GM12878 (cell line): Measurements from ENCODE around the gene SCLT1. TPM values are rescaled to one million over a fixed set of nuclear protein-coding genes. Genes with fewer than 3 reads are reported as not detected.

Source experiments
- ATAC-seq: fragments of 200-7000 bp; cut with Tn5 transposase; 3 replicates; pipeline ENCODE4 v1.9.1; 2020; ENCODE audit warnings: mild to moderate bottlenecking, moderate library complexity
- Bru-seq: library from RNA; stranded (reverse); fragments of 400-500 nt; gene quantifications from one replicate; lab custom pipeline; 2021; lab: Mats Ljungman, UMichigan
- BruChase-seq, 2 experiments: library from RNA; stranded (reverse); fragments of 400-500 nt; gene quantifications; one replicate each; lab custom pipeline; 2021; lab: Mats Ljungman, UMichigan
- BruUV-seq: library from RNA; stranded (reverse); fragments of 400-500 nt; replicated peaks from 2 replicates; lab custom pipeline; 2021; lab: Mats Ljungman, UMichigan
- CTCF ChIA-PET: fragments of 300-600 bp; sonication (Branson Sonifier 250); formaldehyde crosslinking; extraction: SDS; loops from one replicate; lab custom pipeline; 2021; ENCODE audit warnings: inconsistent platforms; lab: Yijun Ruan, JAX
- POLR2A ChIA-PET: fragments of 350-600 bp; formaldehyde crosslinking; extraction: SDS; loops from one replicate; lab custom pipeline; 2021; ENCODE audit warnings: inconsistent platforms; lab: Charles Lee
- RAD21 ChIA-PET: fragments of 300-600 bp; sonication (Branson Sonifier 250); formaldehyde crosslinking; loops from one replicate; lab custom pipeline; 2023; ENCODE audit warnings: antibody characterized with exemption; ENCODE audit not compliant: unreplicated experiment; lab: Charles Lee
- SMC1A ChIA-PET: fragments of 300-600 bp; sonication (Branson Sonifier 250); formaldehyde crosslinking; loops from one replicate; lab custom pipeline; 2023; ENCODE audit not compliant: unreplicated experiment, uncharacterized antibody; lab: Charles Lee
- DNase-seq: peaks from one replicate; pipeline ENCODE4 v3.0.0-alpha.2; 2011; ENCODE audit warnings: low read depth, low spot score
- FAIRE-seq: peaks from 3 replicates; lab custom pipeline; 2011; peaks lifted over from hg19 to GRCh38; lab: Jason Lieb, UNC
- H2AFZ ChIP-seq: 2 replicates; pipeline ENCODE4 v1.6.0; 2011; ENCODE audit warnings: low read depth, low read length, control low read depth; ENCODE audit not compliant: control insufficient read depth
- H3K27ac ChIP-seq: 2 replicates; pipeline ENCODE4 v1.5.1; 2011; ENCODE audit warnings: control low read depth; ENCODE audit not compliant: control insufficient read depth, insufficient read depth
- H3K27me3 ChIP-seq, 2 experiments: replicated peaks in 1 of 2; 2 replicates each; pipeline versions ENCODE4 v1.6.0 to v1.6.1; 2011; ENCODE audit warnings: low read length in 1 of 2; ENCODE audit not compliant: control insufficient read depth in 2 of 2, insufficient read depth in 2 of 2
- H3K36me3 ChIP-seq, 2 experiments: 2 replicates each; pipeline ENCODE4 v1.5.1; 2011; ENCODE audit warnings: low read length in 1 of 2; ENCODE audit not compliant: control insufficient read depth in 2 of 2, insufficient read depth in 2 of 2
- H3K4me1 ChIP-seq: 2 replicates; pipeline ENCODE4 v1.6.1; 2011; ENCODE audit warnings: mild to moderate bottlenecking, low read length, moderate library complexity, mixed read lengths; ENCODE audit not compliant: control insufficient read depth, insufficient read depth
- H3K4me2 ChIP-seq: 2 replicates; pipeline ENCODE4 v1.6.0; 2011; ENCODE audit warnings: control low read depth; ENCODE audit not compliant: control insufficient read depth, insufficient read depth
- H3K4me3 ChIP-seq: fragments of 200-600 bp; sonication (generic); 2 replicates; pipeline ENCODE4 v1.5.1; 2016
- H3K79me2 ChIP-seq: 2 replicates; pipeline ENCODE4 v1.6.0; 2011; ENCODE audit warnings: low read length; ENCODE audit not compliant: control insufficient read depth, insufficient read depth
- H3K9ac ChIP-seq: 2 replicates; pipeline ENCODE4 v1.8.0; 2011; ENCODE audit warnings: low read length, control low read depth, mixed read lengths; ENCODE audit not compliant: control insufficient read depth, insufficient read depth
- H3K9me3 ChIP-seq: replicated peaks from 3 replicates; pipeline ENCODE4 v1.5.1; 2011; ENCODE audit warnings: mild to moderate bottlenecking, low read length; ENCODE audit not compliant: control insufficient read depth, insufficient read depth
- H4K20me1 ChIP-seq: 2 replicates; pipeline ENCODE4 v1.6.0; 2011; ENCODE audit not compliant: control insufficient read depth, insufficient read depth
- BCL11A ChIP-seq: IDR thresholded peaks from 2 replicates; pipeline ENCODE4 v1.6.1; 2011; ENCODE audit warnings: low read depth, low read length
- BMI1 ChIP-seq: fragments of 450-650 bp; IDR thresholded peaks from 2 replicates; pipeline ENCODE4 v1.6.1; 2016; ENCODE audit warnings: mild to moderate bottlenecking, moderate library complexity, borderline replicate concordance
- EGR1 ChIP-seq, 2 experiments: IDR thresholded peaks; 1 replicate in 1 of 2; 2 replicates in 1 of 2; pipeline ENCODE4 v1.6.1; 2011 to 2012; ENCODE audit warnings: low read depth in 2 of 2, low read length in 2 of 2, borderline replicate concordance in 1 of 2, mild to moderate bottlenecking in 1 of 2, moderate library complexity in 1 of 2
- HCFC1 ChIP-seq: fragments of 150-350 bp; IDR thresholded peaks from 2 replicates; pipeline ENCODE4 v1.6.1; 2014; ENCODE audit warnings: low read length
- IKZF2 ChIP-seq, 2 experiments: fragments of 450-650 bp; IDR thresholded peaks; 2 replicates each; pipeline ENCODE4 v1.6.1; 2017; ENCODE audit warnings: mild to moderate bottlenecking in 2 of 2, moderate library complexity in 2 of 2
- IRF3 ChIP-seq: fragments of 450-650 bp; IDR thresholded peaks from 2 replicates; pipeline ENCODE4 v1.6.1; 2014; ENCODE audit warnings: mild to moderate bottlenecking
- JUND ChIP-seq: IDR thresholded peaks from 2 replicates; pipeline ENCODE4 v1.6.1; 2012; ENCODE audit warnings: low read depth, mild to moderate bottlenecking, low read length, improper control_type of control experiment, moderate library complexity
- PAX5 ChIP-seq: IDR thresholded peaks from 2 replicates; pipeline ENCODE4 v1.6.1; 2011; ENCODE audit warnings: low read depth, low read length, borderline replicate concordance
- POU2F2 ChIP-seq: IDR thresholded peaks from 3 replicates; pipeline ENCODE4 v1.6.1; 2011; ENCODE audit warnings: low read depth, mild to moderate bottlenecking, low read length, borderline replicate concordance
- RELA ChIP-seq: fragments of 450-650 bp; IDR thresholded peaks from 2 replicates; pipeline ENCODE4 v1.8.0; 2014; ENCODE audit warnings: borderline replicate concordance; ENCODE audit not compliant: partially characterized antibody
- TBL1XR1 ChIP-seq: IDR thresholded peaks from 2 replicates; pipeline ENCODE4 v1.6.1; 2012; ENCODE audit warnings: low read depth, low read length, improper control_type of control experiment
- ZNF384 ChIP-seq: IDR thresholded peaks from 2 replicates; pipeline ENCODE4 v1.6.1; 2012; ENCODE audit warnings: low read depth, mild to moderate bottlenecking, low read length, improper control_type of control experiment, borderline replicate concordance
- WGBS: methylation state at CpG from one replicate; pipeline ENCODE4 v1.1.6; 2016; ENCODE audit warnings: low lambda C conversion rate; ENCODE audit not compliant: insufficient replicate concordance, insufficient coverage; ENCODE audit errors: missing lambda C conversion rate; 5-methylcytosine and 5-hydroxymethylcytosine counted together
- in situ Hi-C: fragments of 300-500 bp; cut with MboI; formaldehyde crosslinking; loops from 9 replicates; pipeline ENCODE4 v1.14.3; 2018; ENCODE audit warnings: mixed read lengths
- intact Hi-C: fragments of 100-400 bp; cut with micrococcal nuclease; formaldehyde crosslinking; loops from one replicate; pipeline ENCODE4 v1.14.2; 2022; ENCODE audit not compliant: unreplicated experiment
- long read RNA-seq, 2 experiments: library from polyadenylated mRNA; unstranded; transcript quantifications; one replicate each; pipeline ENCODE4 v2.0.0, GENCODE V29; 2019 to 2020
- polyA minus RNA-seq, 3 experiments: library from RNA; depleted of rRNA, polyadenylated mRNA; stranded (reverse); fragments of >200 nt; gene quantifications; 2 replicates each; pipeline ENCODE4 v1.2.3, GENCODE V29; 2011
- polyA plus RNA-seq, 11 experiments: library from polyadenylated mRNA; depleted of rRNA in 4 of 11; unstranded in 6 of 11; stranded (reverse) in 5 of 11; fragments of >200 nt; fragmentation: Nextera tagmentation in 4 of 11; fragmentation: Illumina TruSeq in 1 of 11; extraction: Ambion mirVana in 4 of 11; extraction: Trizol in 1 of 11; gene quantifications; 1 replicate in 1 of 11; 2 replicates in 10 of 11; pipeline versions ENCODE4 v1.2.1 to v1.2.3, GENCODE V29; 2011 to 2016; ENCODE audit warnings: inconsistent platforms in 2 of 11, missing spikeins in 2 of 11, low read depth in 1 of 11
- total RNA-seq, 4 experiments: library from RNA; depleted of rRNA in 3 of 4; stranded (reverse); fragments of >200 nt in 3 of 4; fragmentation: Illumina TruSeq in 1 of 4; extraction: Trizol in 1 of 4; gene quantifications; 2 replicates each; pipeline versions ENCODE4 v1.2.1 to v1.2.3, GENCODE V29; 2013 to 2021
- TF ChIP-seq, protein P1 (sequence below): fragments of 150-350 bp; IDR thresholded peaks from 2 replicates; pipeline ENCODE4 v1.6.1; 2016; ENCODE audit warnings: low read depth, low read length

The SCLT1 gene
- 203 and 217 TPM in 2 replicates for total RNA-seq (2013; cell fraction: nucleolus; rRNA removed)
- 25.6 and 27.6 TPM in 2 replicates for total RNA-seq (2014; rRNA removed)
- 30.8 and 31.4 TPM in 2 replicates for total RNA-seq (2014; rRNA removed; fragmentation: Illumina TruSeq; extraction: Trizol)
- total RNA-seq (2021), result 18.7 and 20.1 TPM in 2 replicates
- 5.5 TPM for polyA plus RNA-seq (2011; ENCODE audit: low read depth)
- polyA plus RNA-seq (2011; rRNA removed), result 20.5 and 36.7 TPM in 2 replicates
- polyA plus RNA-seq (2011; cell fraction: cytosol; rRNA removed), result 7.4 and 7.5 TPM in 2 replicates
- polyA plus RNA-seq (2011; cell fraction: nucleus; rRNA removed), result 18.9 and 25.1 TPM in 2 replicates
- polyA plus RNA-seq (2012), result 9.3 and 14.4 TPM in 2 replicates
- polyA plus RNA-seq (2014; fragmentation: Illumina TruSeq; extraction: Trizol), result 17.3 and 21.1 TPM in 2 replicates
- polyA plus RNA-seq (2014; fragmentation: Nextera tagmentation; extraction: Ambion mirVana), result 1 to 10 TPM; 7.8 to 8.7 TPM
- polyA plus RNA-seq (2014; rRNA removed), result 12.7 and 14.4 TPM in 2 replicates
- 10 to 100 TPM; 21.8 to 25.4 TPM for polyA plus RNA-seq (2016; fragmentation: Nextera tagmentation; extraction: Ambion mirVana)
- polyA minus RNA-seq (2011; rRNA and poly(A)+ RNA removed), result 31.1 and 39.2 TPM in 2 replicates
- polyA minus RNA-seq (2011; cell fraction: cytosol; rRNA and poly(A)+ RNA removed), result 14.2 and 18.4 TPM in 2 replicates
- polyA minus RNA-seq (2011; cell fraction: nucleus; rRNA and poly(A)+ RNA removed), result 77.0 and 147 TPM in 2 replicates
- Bru-seq, nascent RNA, result percentile 83 among the genes with signal in this experiment
- BruChase-seq, experiment 1, labeled RNA remaining after a 6-hour chase, result percentile 76 among the genes with signal in this experiment
- percentile 83 among the genes with signal in this experiment for BruChase-seq, experiment 2, labeled RNA remaining after a 2-hour chase
- long read RNA-seq, experiment 1, transcript SCLT1-201 (21 exons, 3,055 nt), result major isoform, 6 of 22 reads
- long read RNA-seq, experiment 1, partial matches to known transcripts, result 8 of 22 reads
- long read RNA-seq, experiment 1, other reads (novel, unspliced or antisense), result 6 of 22 reads
- long read RNA-seq, experiment 2, transcript SCLT1-209 (5 exons, 1,696 nt), result major isoform, 10 of 154 reads
- long read RNA-seq, experiment 2, transcript SCLT1-201 (21 exons, 3,055 nt), result minor isoform, 9 of 154 reads
- long read RNA-seq, experiment 2, partial matches to known transcripts, result 104 of 154 reads
- long read RNA-seq, experiment 2, other reads (novel, unspliced or antisense), result 29 of 154 reads

DNA sequence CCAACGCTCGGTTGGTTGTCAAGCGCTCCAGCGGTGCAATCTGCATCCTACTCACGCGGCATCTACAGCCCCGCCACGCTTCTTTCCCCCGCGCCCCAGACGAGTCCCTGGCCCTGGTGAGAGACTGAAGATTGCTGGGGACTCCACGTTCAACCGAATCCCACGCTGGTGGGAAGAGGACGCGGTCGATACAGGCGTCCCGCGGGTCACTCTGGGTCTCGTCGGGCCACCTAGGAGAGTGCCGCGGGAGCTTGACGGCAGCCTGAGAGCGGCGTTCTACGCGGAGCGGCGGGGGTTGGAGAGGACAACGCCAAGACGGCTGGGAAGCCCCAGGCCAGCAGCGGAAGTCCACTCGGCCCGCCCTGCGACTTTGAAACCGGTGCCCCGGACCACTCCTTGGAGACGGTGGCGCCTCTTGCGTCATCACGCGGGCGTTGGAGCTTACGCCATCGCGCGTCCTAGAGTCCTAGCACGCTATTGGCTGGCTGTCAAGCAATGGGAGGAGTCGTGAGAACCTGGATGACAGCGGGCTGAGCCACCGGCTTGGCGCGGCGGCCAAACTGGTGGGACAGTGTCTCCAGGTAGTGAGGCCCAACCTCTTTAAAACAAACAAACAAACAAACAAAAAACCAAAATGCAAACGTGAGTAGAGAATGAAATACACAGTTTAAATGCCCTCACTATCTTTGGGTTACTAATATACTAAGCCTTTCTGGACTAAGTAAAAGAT lies at the start of gene SCLT1:
Gene SCLT1 (minus strand): TSS at position 349 of the 730 bp plus-strand sequence. CDS start 436 bp downstream, outside the sequence.
- Histone ChIP-seq H3K27ac (peak within 1 kb of the TSS; percentile 78), H2AFZ (peak within 1 kb of the TSS; percentile 81), H3K4me1 (peaks cover 3% of the 10 kb centered on the region; the same call in 1 of the 2 replicates), H4K20me1 (no peaks in the 10 kb centered on the region), H3K4me3 (peak within 1 kb of the TSS; percentile 80), H3K79me2 (peaks cover 49% of the 10 kb centered on the region), H3K9me3 (no peaks in the 10 kb centered on the region), H3K9ac (peak within 1 kb of the TSS; percentile 83), H3K36me3 (no peaks in the 10 kb centered on the region), H3K27me3 (no peaks in the 10 kb centered on the region), H3K4me2 (peak within 1 kb of the TSS; percentile 78)
- WGBS, result under 1% methylated on average over 57 of the region's 57 CpGs
- ChIA-PET CTCF (interaction anchor here (1.0 to 2.4 kb wide), 6 partner anchors 10 to 640 kb away, joined by 3 to 6 read pairs (median 3); no protein-coding TSS in a partner anchor), RAD21 (interaction anchor here (0.7 to 3.0 kb wide), 11 partner anchors 10 to 811 kb away, joined by 3 to 18 read pairs (median 3); no protein-coding TSS in a partner anchor), POLR2A (interaction anchor here (0.8 to 2.0 kb wide), 12 partner anchors 10 to 1128 kb away, joined by 3 to 17 read pairs (median 4); partner anchors contain the start of genes ABHD18, JADE1 and MFSD8), SMC1A (interaction anchor here (0.7 to 2.9 kb wide), 18 partner anchors 15 to 808 kb away, joined by 3 to 17 read pairs (median 3); no protein-coding TSS in a partner anchor)
- BruUV-seq, result no TSS peak
- peak; percentile 96 for FAIRE-seq
- in situ Hi-C loops, result loop anchor here (10.0 kb wide), 1 partner anchor 279 kb away; no protein-coding TSS in a partner anchor
- peak; percentile 91 for DNase-seq
- intact Hi-C loops, result loop anchor here (1.0 to 5.0 kb wide), 4 partner anchors 177 to 806 kb away; partner anchors contain the start of gene PGRMC2
- peak; percentile 91 for ATAC-seq
- TF ChIP-seq PAX5 (peak; percentile 15; the same call in 1 of the 2 replicates), JUND (no peak), BMI1 (no peak), RELA (peak; percentile 18), EGR1 (IDR thresholded peaks at IDR 0.05; ENCODE audit: borderline replicate concordance in 1 of 2, low read depth in 2 of 2, low read length in 2 of 2) (peak; percentile 31 to 88; a peak in 1 of 3 replicates), ZNF384 (no peak), HCFC1 (peak; percentile 44; the same call in 1 of the 2 replicates), TBL1XR1 (no peak), IRF3 (peak; percentile 37; the same call in 1 of the 2 replicates), BCL11A (no peak), IKZF2 (IDR thresholded peaks at IDR 0.05) (peak in 1 of 2 experiments; percentile 57; a peak in 2 of 4 replicates), POU2F2 (peak; percentile 27; the same call in 1 of the 3 replicates)
- TF ChIP-seq, protein P1, sequence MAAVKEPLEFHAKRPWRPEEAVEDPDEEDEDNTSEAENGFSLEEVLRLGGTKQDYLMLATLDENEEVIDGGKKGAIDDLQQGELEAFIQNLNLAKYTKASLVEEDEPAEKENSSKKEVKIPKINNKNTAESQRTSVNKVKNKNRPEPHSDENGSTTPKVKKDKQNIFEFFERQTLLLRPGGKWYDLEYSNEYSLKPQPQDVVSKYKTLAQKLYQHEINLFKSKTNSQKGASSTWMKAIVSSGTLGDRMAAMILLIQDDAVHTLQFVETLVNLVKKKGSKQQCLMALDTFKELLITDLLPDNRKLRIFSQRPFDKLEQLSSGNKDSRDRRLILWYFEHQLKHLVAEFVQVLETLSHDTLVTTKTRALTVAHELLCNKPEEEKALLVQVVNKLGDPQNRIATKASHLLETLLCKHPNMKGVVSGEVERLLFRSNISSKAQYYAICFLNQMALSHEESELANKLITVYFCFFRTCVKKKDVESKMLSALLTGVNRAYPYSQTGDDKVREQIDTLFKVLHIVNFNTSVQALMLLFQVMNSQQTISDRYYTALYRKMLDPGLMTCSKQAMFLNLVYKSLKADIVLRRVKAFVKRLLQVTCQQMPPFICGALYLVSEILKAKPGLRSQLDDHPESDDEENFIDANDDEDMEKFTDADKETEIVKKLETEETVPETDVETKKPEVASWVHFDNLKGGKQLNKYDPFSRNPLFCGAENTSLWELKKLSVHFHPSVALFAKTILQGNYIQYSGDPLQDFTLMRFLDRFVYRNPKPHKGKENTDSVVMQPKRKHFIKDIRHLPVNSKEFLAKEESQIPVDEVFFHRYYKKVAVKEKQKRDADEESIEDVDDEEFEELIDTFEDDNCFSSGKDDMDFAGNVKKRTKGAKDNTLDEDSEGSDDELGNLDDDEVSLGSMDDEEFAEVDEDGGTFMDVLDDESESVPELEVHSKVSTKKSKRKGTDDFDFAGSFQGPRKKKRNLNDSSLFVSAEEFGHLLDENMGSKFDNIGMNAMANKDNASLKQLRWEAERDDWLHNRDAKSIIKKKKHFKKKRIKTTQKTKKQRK, result no peak
